ENCODE data around the gene GAPVD1.
"Not testable (repeated sequence)": the region's sequence is repeated elsewhere in the genome, so short reads cannot be mapped to it uniquely, and the experiment has no call there.

DNA sequence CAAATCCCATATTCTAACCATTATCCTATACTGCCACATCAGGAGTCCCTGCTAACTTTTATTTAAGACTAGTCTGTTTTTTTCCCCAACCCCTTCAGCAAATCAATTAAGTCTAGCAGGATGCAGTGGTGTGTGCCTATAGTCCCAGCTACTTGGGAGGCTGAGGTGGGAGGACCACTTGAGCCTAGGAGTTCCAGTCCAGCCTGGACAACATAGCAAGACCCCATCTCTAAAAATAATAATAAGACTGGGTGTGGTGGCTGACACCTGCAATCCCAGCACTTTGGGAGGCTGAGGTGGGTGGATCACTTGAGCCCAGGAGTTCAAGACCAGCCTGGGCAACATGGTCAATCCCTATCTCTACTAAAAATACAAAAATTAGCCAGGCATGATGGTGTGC lies 36.8 kb upstream of the GAPVD1 start:
- TF ChIP-seq CTCF (conservative IDR thresholded peaks at IDR 0.05; ENCODE audit: low read depth, low read length); EZH2phosphoT487 (IDR thresholded peaks at IDR 0.05; ENCODE audit: borderline replicate concordance, low read length); EZH2 (IDR thresholded peaks at IDR 0.05; ENCODE audit: low read length, unreplicated experiment): not testable (repeated sequence)

Measured in PC-3 (cell line).